Prostate gland (tissue), 2 donors: Measurements from ENCODE around the gene UMODL1. TPM values are rescaled to one million over a fixed set of nuclear protein-coding genes. Genes with fewer than 3 reads are reported as not detected.

Source experiments
- DNase-seq: peaks from one replicate; pipeline ENCODE4 v3.0.0-alpha.2; 2019; ENCODE audit warnings: low spot score
- H3K27ac ChIP-seq, 2 donors: fragments of 200-600 bp; sonication (generic); 2 replicates each; pipeline ENCODE4 v1.5.1; 2017 to 2019
- H3K27me3 ChIP-seq: fragments of 200-600 bp; sonication (generic); replicated peaks from 2 replicates; pipeline ENCODE4 v1.5.1; 2019; ENCODE audit not compliant: insufficient read depth
- H3K36me3 ChIP-seq, 2 donors: fragments of 200-600 bp; sonication (generic); 1 replicate in 1 of 2; 2 replicates in 1 of 2; pipeline versions ENCODE4 v1.5.1 to v1.8.1; 2017 to 2019
- H3K4me1 ChIP-seq: fragments of 200-600 bp; sonication (generic); replicated peaks from 2 replicates; pipeline ENCODE4 v1.5.1; 2019
- H3K4me3 ChIP-seq, 2 donors: fragments of 200-600 bp; sonication (generic); 2 replicates each; pipeline ENCODE4 v1.5.1; 2017 to 2019
- H3K9me3 ChIP-seq: fragments of 200-600 bp; sonication (generic); 2 replicates; pipeline ENCODE4 v1.5.1; 2017
- POLR2A ChIP-seq: fragments of 450-650 bp; IDR thresholded peaks from one replicate; pipeline ENCODE4 v1.6.1; 2016; ENCODE audit warnings: antibody characterized with exemption, mild to moderate bottlenecking
- POLR2AphosphoS5 ChIP-seq: sonication (generic); formaldehyde crosslinking; IDR thresholded peaks from one replicate; pipeline ENCODE4 v1.6.1; 2017; ENCODE audit warnings: antibody characterized with exemption
- WGBS: methylation state at CpG from one replicate; pipeline ENCODE4 v1.1.5; 2018; 5-methylcytosine and 5-hydroxymethylcytosine counted together
- intact Hi-C: fragments of 100-400 bp; cut with DNase I; formaldehyde crosslinking; loops from one replicate; pipeline ENCODE4 v1.14.2; 2022
- total RNA-seq, 2 donors: library from RNA; depleted of rRNA; stranded (reverse); fragments of >200 nt; gene quantifications; one replicate each; pipeline ENCODE4 v1.1.0, GENCODE V29; 2016
- TF ChIP-seq, protein P1 (sequence below), 4 experiments: fragments of 200-600 bp in 2 of 4; fragments of 450-650 bp in 2 of 4; sonication (generic) in 2 of 4; IDR thresholded peaks; 1 replicate in 3 of 4; 2 replicates in 1 of 4; pipeline ENCODE4 v1.5.1; 2016 to 2019; ENCODE audit warnings: antibody characterized with exemption in 4 of 4, mild to moderate bottlenecking in 2 of 4, moderate library complexity in 2 of 4

UMODL1 gene
- total RNA-seq, 2 donors from 2014 or later, result 0.14 to 0.57 TPM

DNA sequence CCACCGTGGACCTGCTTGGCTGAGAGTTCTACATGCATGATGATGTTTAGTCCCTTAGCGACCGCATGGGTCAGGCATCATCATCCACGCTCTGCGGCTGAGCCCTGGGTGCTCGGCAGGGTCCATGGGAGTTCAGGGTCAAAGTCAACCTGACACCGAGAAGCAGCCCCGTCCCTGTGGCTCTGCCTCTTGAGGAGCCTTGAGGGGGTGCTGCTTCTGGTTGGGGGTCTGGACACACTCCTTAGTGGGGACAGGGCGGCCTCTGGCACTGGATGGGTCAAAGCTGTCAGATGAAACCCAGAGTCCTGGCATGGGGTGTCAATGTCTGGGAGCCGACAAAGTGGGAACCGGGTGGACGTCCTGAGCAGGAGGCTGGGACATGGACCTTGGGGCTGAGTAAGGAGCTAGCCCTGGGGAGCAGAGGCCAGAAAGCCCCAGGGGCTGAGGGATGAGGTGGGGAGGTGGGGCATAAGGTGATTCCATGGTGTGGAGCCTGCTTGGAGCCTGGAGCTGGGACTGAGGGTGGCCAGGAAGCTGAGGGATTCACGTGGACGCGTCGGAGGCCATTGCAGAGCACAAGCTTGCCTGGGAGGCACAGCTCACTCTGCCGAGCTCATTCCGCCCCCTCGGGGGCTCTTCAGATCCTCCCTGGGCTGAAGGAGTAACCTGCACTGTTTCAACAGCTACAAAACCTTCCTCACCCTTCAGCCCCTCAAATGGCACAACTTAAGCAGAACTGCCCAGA lies 53.9 kb downstream of the UMODL1 start:
- no peak for DNase-seq
- TF ChIP-seq, protein P1, sequence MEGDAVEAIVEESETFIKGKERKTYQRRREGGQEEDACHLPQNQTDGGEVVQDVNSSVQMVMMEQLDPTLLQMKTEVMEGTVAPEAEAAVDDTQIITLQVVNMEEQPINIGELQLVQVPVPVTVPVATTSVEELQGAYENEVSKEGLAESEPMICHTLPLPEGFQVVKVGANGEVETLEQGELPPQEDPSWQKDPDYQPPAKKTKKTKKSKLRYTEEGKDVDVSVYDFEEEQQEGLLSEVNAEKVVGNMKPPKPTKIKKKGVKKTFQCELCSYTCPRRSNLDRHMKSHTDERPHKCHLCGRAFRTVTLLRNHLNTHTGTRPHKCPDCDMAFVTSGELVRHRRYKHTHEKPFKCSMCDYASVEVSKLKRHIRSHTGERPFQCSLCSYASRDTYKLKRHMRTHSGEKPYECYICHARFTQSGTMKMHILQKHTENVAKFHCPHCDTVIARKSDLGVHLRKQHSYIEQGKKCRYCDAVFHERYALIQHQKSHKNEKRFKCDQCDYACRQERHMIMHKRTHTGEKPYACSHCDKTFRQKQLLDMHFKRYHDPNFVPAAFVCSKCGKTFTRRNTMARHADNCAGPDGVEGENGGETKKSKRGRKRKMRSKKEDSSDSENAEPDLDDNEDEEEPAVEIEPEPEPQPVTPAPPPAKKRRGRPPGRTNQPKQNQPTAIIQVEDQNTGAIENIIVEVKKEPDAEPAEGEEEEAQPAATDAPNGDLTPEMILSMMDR (IDR thresholded peaks at IDR 0.05), result no peak
- TF ChIP-seq POLR2AphosphoS5, result no peak
- TF ChIP-seq POLR2A, result no peak
- peaks cover 5% of the 10 kb centered on the region for H3K4me1 ChIP-seq
- intact Hi-C loops, result loop anchor here (10.0 kb wide), 1 partner anchor 510 kb away; no protein-coding TSS in a partner anchor
- no peak overlapping the region for H3K27ac ChIP-seq
- H3K4me3 ChIP-seq, result no peak overlapping the region
- no peaks in the 10 kb centered on the region for H3K36me3 ChIP-seq
- H3K9me3 ChIP-seq, result no peaks in the 10 kb centered on the region
- WGBS, result 82% methylated on average over 19 of the region's 19 CpGs
- H3K27me3 ChIP-seq, result no peaks in the 10 kb centered on the region

DNA sequence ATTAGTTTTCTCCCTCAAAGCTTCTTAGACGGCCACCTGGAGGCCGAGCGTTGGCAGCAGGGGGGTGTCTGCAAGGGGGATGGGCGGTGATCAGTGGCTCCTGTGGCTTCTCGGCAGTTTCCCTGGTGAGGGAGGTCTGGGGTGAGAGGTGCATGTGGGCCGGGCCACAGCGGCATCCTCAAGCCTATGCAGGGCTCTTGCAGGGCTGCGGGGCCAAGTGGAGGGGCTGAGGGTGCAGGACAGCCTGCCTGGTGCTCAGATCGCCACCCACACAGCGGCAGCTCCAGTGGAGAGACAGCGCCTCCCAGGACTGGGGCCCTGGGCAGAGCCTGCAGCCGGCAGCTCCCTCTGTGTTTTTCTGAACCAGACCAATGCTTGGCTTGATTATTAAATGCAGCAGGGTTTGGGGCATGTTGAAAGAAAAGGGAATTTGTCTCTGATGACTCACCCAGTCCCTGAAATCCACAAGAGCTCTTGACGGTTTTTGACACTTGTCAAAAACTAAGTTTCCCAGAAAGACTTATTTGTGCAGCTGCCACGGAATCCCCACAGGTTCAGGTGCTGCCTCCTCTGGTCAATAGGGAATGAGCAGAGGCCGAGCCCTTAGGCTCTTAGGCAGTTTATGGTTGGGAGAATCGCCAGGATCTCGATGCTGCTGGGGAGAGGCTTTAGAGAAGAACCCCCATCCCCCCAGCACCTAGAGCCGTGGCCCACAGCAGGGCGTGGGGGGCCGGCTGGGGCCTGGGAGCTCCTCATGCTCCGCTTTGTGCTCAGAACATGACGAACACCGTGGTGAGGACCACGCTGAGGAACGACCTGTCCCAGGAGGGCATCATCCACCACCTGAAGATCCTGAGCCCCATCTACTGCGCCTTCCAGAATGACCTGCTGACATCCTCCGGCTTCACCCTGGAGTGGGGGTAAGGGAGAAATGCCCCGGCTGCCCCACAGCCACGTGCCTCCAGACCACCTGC lies 54.7 kb downstream of the UMODL1 start:
- intact Hi-C loops, result loop anchor here (10.0 kb wide), 1 partner anchor 511 kb away; no protein-coding TSS in a partner anchor
- Histone ChIP-seq H3K4me3 (no peak overlapping the region), H3K27ac (no peak overlapping the region), H3K9me3 (no peaks in the 10 kb centered on the region), H3K4me1 (no peaks in the 10 kb centered on the region), H3K36me3 (no peaks in the 10 kb centered on the region), H3K27me3 (no peaks in the 10 kb centered on the region)
- WGBS, result 78% methylated on average over 27 of the region's 29 CpGs
- TF ChIP-seq POLR2AphosphoS5 (no peak), POLR2A (no peak)
- TF ChIP-seq, protein P1 (IDR thresholded peaks at IDR 0.05), result no peak
- no peak for DNase-seq

DNA sequence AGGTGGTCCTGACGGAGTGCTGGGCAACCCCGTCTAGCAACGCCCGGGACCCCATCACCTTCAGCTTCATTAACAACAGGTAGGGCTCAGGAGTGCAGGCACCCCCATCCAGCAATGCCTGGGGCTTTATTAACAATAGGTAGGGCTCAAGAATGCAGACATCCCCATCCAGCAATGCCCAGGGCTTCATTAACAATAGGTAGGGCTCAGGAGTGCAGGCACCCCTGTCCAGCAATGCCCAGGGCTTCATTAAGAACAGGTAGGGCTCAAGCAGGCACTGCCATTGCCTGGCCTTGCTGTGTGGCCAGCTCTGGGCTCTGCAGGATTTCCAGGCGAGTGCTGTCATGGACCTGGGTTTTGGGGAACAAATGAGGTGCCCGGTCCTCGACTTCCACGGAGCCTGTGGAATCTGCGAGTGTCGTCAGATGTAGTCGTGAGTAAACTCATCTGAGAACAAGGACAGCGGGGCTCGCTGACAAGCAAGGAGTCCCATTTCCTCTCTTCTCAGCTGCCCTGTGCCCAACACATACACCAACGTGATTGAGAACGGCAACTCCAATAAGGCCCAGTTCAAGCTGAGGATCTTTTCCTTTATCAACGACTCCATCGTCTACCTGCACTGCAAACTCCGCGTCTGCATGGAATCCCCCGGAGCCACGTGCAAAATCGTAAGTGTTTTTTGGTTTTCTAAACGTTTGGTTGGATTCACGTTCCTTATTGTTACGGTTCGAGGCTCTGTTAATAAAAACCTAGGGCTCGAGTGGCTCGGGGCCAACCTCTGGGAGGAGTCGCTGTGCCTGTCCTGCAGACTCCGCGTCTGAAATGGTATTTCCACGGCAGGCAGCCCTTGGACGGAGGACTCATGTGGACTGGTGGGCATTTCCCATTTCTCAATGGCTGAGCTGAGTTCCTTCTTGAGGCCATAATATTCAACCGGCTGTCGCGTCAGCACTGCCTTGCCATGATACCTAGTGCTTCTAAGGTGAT lies 56.3 kb downstream of the UMODL1 start:
- intact Hi-C loops, result loop anchor here (10.0 kb wide), 1 partner anchor 513 kb away; no protein-coding TSS in a partner anchor
- Histone ChIP-seq H3K27me3 (no peaks in the 10 kb centered on the region), H3K36me3 (no peaks in the 10 kb centered on the region), H3K4me1 (no peaks in the 10 kb centered on the region), H3K9me3 (no peaks in the 10 kb centered on the region), H3K4me3 (no peak overlapping the region), H3K27ac (no peak overlapping the region)
- TF ChIP-seq POLR2A, result no peak
- TF ChIP-seq, protein P1 (IDR thresholded peaks at IDR 0.05), result no peak
- no peak for TF ChIP-seq POLR2AphosphoS5
- no peak for DNase-seq
- 78% methylated on average over 36 of the region's 36 CpGs for WGBS
